OCI-LY1 (cell line): Measurements from ENCODE around the gene SLC9A2.

Experiments used
- H2AFZ ChIP-seq: fragments of 200-600 bp; sonication (generic), shearing (Covaris generic); 2 replicates; pipeline ENCODE4 v1.6.0; 2014; ENCODE audit warnings: antibody characterized with exemption, mild to moderate bottlenecking, low read length
- H3F3A ChIP-seq: fragments of 200-600 bp; sonication (generic), shearing (Covaris generic); 2 replicates; pipeline ENCODE4 v1.6.0; 2014; ENCODE audit warnings: mild to moderate bottlenecking, antibody characterized with exemption, low read length, moderate library complexity; ENCODE audit not compliant: insufficient read depth
- H3K27ac ChIP-seq: fragments of 200-600 bp; sonication (generic); 2 replicates; pipeline ENCODE4 v1.5.1; 2014; ENCODE audit warnings: low read length, mixed run types, mild to moderate bottlenecking, low read depth; ENCODE audit not compliant: poor library complexity, severe bottlenecking
- H3K27me3 ChIP-seq: fragments of 200-600 bp; sonication (generic); 2 replicates; pipeline ENCODE4 v1.6.0; 2014; ENCODE audit warnings: antibody characterized with exemption, mild to moderate bottlenecking, low read length, moderate library complexity; ENCODE audit not compliant: insufficient read depth
- H3K36me3 ChIP-seq: fragments of 200-600 bp; sonication (generic); 2 replicates; pipeline ENCODE4 v1.6.1; 2014; ENCODE audit warnings: mild to moderate bottlenecking, antibody characterized with exemption, low read length, moderate library complexity, mixed read lengths; ENCODE audit not compliant: insufficient read depth
- H3K4me1 ChIP-seq: fragments of 200-600 bp; sonication (generic); 2 replicates; pipeline ENCODE4 v1.5.1; 2014; ENCODE audit warnings: mild to moderate bottlenecking, low read length, moderate library complexity; ENCODE audit not compliant: insufficient read depth, severe bottlenecking
- H3K4me2 ChIP-seq: fragments of 200-600 bp; sonication (generic), shearing (Covaris generic); 2 replicates; pipeline ENCODE4 v1.6.1; 2014; ENCODE audit warnings: low read length
- H3K4me3 ChIP-seq: fragments of 200-600 bp; sonication (generic); 2 replicates; pipeline ENCODE4 v1.5.1; 2014; ENCODE audit warnings: low read length, low read depth, mild to moderate bottlenecking, mixed read lengths; ENCODE audit not compliant: poor library complexity, severe bottlenecking
- H3K79me2 ChIP-seq: fragments of 200-600 bp; shearing (Covaris generic); 2 replicates; pipeline ENCODE4 v1.6.1; 2016; ENCODE audit warnings: mixed run types, low read length, mixed read lengths; ENCODE audit not compliant: insufficient read depth
- H3K9ac ChIP-seq: fragments of 200-600 bp; sonication (generic), shearing (Covaris generic); 2 replicates; pipeline ENCODE4 v1.6.1; 2014; ENCODE audit warnings: mild to moderate bottlenecking, low read length, mixed read lengths
- H3K9me2 ChIP-seq: fragments of 200-600 bp; sonication (generic), shearing (Covaris generic); 2 replicates; pipeline ENCODE4 v1.6.1; 2014; ENCODE audit warnings: low read depth, mild to moderate bottlenecking, low read length, mixed read lengths
- H3K9me3 ChIP-seq: fragments of 200-600 bp; shearing (Covaris generic); 2 replicates; pipeline ENCODE4 v1.6.1; 2014; ENCODE audit warnings: low read length, mixed read lengths
- H4K20me1 ChIP-seq: fragments of 200-600 bp; sonication (generic), shearing (Covaris generic); 2 replicates; pipeline ENCODE4 v1.6.0; 2016; ENCODE audit warnings: mild to moderate bottlenecking, low read length; ENCODE audit not compliant: insufficient read depth
- EZH2 ChIP-seq: fragments of 200-600 bp; sonication (generic), shearing (Covaris generic); IDR thresholded peaks from 2 replicates; pipeline ENCODE4 v1.8.0; 2017; ENCODE audit warnings: borderline replicate concordance, mixed run types, mild to moderate bottlenecking, antibody characterized with exemption, low read length, moderate library complexity, mixed read lengths
- TF ChIP-seq, protein P1 (sequence below): fragments of 200-600 bp; sonication (generic), shearing (Covaris generic); IDR thresholded peaks from 2 replicates; pipeline ENCODE4 v1.5.1; 2017; ENCODE audit warnings: mild to moderate bottlenecking, antibody characterized with exemption, low read length, moderate library complexity, mixed read lengths

The SLC9A2 gene

DNA sequence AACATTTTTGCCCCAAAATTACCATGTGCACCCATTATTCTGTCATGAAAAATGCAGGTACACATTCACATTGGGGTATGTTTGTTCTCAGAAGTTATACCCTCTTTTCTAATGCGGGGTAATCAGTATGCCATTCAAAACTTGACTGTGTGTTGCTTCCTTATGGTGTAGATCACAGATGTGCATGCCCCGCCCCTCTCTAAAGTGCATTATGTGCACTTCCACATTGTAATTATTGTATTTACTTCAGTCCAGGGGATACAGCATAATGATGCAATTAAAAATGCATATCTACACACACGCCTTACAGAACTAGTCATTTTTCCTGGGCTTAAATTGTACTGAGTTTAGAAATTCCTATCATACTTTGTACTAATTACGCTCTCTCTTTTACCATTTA is 48.8 kb downstream of the SLC9A2 start:
- no peaks in the 10 kb centered on the region for H3K9me2 ChIP-seq
- H3K9ac ChIP-seq: no peak overlapping the region
- no peak for TF ChIP-seq EZH2
- TF ChIP-seq, protein P1, sequence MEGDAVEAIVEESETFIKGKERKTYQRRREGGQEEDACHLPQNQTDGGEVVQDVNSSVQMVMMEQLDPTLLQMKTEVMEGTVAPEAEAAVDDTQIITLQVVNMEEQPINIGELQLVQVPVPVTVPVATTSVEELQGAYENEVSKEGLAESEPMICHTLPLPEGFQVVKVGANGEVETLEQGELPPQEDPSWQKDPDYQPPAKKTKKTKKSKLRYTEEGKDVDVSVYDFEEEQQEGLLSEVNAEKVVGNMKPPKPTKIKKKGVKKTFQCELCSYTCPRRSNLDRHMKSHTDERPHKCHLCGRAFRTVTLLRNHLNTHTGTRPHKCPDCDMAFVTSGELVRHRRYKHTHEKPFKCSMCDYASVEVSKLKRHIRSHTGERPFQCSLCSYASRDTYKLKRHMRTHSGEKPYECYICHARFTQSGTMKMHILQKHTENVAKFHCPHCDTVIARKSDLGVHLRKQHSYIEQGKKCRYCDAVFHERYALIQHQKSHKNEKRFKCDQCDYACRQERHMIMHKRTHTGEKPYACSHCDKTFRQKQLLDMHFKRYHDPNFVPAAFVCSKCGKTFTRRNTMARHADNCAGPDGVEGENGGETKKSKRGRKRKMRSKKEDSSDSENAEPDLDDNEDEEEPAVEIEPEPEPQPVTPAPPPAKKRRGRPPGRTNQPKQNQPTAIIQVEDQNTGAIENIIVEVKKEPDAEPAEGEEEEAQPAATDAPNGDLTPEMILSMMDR: no peak
- no peak overlapping the region for H3K27ac ChIP-seq
- H3K36me3 ChIP-seq: no peaks in the 10 kb centered on the region
- H3K4me1 ChIP-seq: no peaks in the 10 kb centered on the region
- no peaks in the 10 kb centered on the region for H3F3A ChIP-seq
- H3K9me3 ChIP-seq: no peaks in the 10 kb centered on the region
- H4K20me1 ChIP-seq: no peaks in the 10 kb centered on the region
- H3K27me3 ChIP-seq: no peaks in the 10 kb centered on the region
- H3K4me2 ChIP-seq: no peak overlapping the region
- no peak overlapping the region for H2AFZ ChIP-seq
- no peaks in the 10 kb centered on the region for H3K79me2 ChIP-seq
- no peak overlapping the region for H3K4me3 ChIP-seq

DNA sequence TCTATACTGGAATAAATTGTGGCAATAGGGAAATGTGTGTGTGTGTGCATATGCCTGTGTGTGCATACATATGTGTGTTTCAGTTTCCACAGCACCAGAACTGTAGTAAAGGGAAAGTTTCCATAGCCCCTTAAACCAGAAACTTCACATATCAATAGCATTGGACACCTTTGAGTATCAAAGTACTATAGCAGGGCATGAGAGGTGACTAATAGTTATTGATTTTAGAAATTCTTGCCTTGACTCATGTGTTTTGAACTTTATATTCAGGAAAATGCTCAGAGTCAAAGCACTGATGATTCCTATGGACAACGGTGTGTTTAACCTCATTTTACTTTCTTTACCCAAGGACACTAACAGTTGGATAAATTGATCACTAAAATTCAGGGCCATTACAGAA is 50.0 kb downstream of the SLC9A2 start:
- H3K9ac ChIP-seq: no peak overlapping the region
- no peaks in the 10 kb centered on the region for H3F3A ChIP-seq
- no peaks in the 10 kb centered on the region for H3K36me3 ChIP-seq
- H2AFZ ChIP-seq: no peak overlapping the region
- TF ChIP-seq EZH2: no peak
- TF ChIP-seq, protein P1: no peak
- H3K4me1 ChIP-seq: no peaks in the 10 kb centered on the region
- H3K4me2 ChIP-seq: no peak overlapping the region
- H3K4me3 ChIP-seq: no peak overlapping the region
- no peaks in the 10 kb centered on the region for H3K27me3 ChIP-seq
- no peaks in the 10 kb centered on the region for H3K9me3 ChIP-seq
- H4K20me1 ChIP-seq: no peaks in the 10 kb centered on the region
- H3K79me2 ChIP-seq: no peaks in the 10 kb centered on the region
- H3K9me2 ChIP-seq: no peaks in the 10 kb centered on the region
- H3K27ac ChIP-seq: no peak overlapping the region

DNA sequence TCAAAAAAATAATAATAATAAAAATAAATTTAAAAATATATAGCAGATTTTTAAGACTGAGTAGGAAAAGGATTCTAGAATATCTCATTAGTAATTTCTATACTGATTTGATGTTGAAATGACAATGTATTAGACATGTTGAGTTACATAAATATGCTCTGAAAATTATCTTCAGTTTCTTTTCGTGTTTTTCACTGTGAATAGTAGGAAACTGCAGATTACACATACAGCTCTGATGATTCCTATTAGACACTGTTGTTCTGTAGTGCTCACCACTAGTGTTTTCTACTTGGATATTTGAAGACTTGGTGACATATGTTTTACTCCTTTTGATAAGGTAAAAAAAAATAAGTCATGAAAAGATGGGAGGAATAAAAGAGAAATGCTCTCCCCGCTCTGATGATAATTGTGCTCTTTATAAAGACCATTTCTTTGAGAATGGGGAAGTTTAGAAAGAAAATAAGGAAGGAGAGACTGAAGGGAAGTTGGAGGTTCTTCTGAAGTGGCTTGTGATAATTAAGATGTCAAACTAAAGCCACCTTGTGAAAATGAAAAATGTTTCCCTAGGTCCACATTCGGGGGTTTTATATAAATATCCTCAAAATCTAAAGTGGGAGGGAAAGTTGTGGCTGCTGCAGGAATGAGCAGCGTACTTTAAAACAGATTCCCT is 52.9 kb downstream of the SLC9A2 start:
- Histone ChIP-seq H3F3A (no peaks in the 10 kb centered on the region), H3K9me2 (no peaks in the 10 kb centered on the region), H2AFZ (no peak overlapping the region), H3K9ac (no peak overlapping the region), H3K9me3 (no peaks in the 10 kb centered on the region), H4K20me1 (no peaks in the 10 kb centered on the region), H3K4me2 (no peak overlapping the region), H3K4me3 (no peak overlapping the region), H3K27me3 (no peaks in the 10 kb centered on the region), H3K4me1 (no peaks in the 10 kb centered on the region), H3K79me2 (no peaks in the 10 kb centered on the region), H3K27ac (no peak overlapping the region), H3K36me3 (no peaks in the 10 kb centered on the region)
- TF ChIP-seq, protein P1: no peak
- TF ChIP-seq EZH2: no peak
